ENCODE data around the gene MAGI2.
"Not testable (repeated sequence)": the region's sequence is repeated elsewhere in the genome, so short reads cannot be mapped to it uniquely, and the experiment has no call there.

The MAGI2 gene

DNA sequence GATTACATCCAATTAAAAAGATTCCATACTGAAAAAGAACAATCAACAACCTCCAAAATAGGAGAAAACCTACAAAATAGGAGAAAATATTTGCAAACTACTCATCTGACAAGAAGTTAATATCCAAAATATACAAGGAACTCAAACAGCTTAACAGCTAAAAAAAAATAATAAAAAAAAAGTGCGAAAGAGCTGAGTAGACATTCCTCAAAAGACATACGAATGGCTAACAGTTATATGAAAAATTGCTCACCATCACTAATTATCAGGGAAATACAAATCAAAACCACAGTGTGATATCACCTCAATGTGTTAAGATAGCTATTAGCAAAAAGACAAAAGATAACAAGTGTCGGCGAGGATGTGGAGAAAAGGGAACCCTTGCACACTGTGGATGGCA is 1204.6 kb downstream of the MAGI2 start:
- DNase-seq = no peak

DNA sequence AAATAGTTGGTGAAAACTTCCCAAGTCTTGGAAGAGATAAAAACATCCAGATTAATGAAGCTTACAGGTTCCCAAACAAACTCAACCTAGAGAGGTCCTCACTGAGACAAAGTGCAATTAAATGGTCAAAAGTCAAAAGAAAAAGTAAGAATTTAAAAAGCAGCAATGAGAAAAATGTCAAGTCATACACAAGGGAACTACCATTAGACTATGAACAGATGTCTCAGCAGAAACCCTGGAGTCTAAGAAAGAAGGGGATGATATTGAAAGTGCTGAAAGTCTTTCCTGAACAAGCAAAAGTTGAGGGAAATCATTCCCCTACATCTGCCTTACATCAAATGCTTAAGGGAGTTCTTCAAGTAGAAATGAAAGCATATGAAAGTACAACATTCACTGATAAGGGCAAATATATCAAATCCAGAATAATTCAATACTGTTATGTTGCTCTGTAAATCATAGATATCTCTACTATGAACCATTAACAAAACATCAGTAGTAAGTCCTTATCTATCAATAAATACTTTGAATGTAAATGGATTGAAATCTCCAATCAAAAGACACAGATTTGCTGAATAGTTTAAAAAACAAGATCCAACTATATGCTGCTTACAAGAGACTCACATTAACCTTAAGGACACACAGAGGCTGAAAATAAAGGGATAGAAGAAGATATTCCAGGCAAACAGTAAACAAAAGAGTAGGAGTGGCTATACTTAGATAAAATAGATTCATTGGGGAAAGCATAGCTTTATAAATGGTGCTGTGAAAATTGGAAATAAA is 1205.4 kb downstream of the MAGI2 start:
- no peak for DNase-seq

DNA sequence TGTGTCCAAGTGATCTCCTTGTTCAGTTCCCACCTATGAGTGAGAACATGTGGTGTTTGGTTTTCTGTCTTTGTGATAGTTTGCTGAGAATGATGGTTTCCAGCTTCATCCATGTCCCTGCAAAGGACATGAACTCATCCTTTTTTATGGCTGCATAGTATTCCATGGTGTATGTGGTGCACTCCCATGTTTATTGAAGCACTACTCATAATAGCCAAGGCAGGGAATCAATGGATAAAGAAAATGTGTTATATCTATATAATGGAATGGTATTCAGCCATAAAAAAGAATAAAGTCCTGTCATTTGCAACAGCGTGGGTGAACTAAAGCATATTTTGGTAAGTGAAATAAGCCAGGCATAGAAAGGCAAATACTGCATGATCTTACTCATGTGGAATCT is 1213.3 kb downstream of the MAGI2 start:
- not testable (repeated sequence) for DNase-seq

DNA sequence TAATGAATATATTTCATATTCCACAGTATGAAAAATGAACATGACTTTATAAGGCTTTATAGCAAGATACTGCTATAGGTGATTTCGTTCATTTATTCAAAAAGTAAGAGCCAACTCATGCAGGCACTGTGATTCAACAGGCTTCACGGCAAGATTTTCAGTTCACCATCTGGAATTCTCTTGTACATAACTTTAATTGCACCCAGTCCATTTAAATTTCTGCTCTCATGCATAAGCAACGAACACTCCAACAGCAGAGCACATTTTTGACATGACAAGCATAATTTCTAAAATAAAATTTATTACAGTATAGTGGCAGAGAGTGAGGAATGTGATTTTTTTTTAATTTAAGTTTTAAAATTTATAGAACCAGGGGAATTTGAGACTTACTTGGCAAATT is 1218.8 kb downstream of the MAGI2 start:
- no peak for DNase-seq

DNA sequence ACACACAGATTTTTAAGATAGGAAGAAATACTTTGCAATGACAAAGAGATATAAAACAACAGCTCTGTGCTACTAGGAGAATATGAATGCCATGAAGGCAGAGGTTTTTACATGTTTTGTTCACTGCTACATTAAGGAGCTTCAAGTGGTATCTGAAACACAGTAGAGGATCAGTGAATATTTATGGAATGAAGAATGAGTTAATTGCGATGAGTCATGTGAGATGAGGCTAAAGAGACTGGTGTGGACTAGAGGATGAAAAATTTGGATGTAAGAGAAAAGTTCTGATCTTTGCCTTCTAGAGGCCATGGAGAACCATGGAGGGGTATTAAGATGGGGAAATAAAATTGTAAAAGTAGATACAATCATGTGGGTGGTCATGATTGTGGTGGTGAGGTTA is 1220.7 kb downstream of the MAGI2 start:
- DNase-seq = no peak

DNA sequence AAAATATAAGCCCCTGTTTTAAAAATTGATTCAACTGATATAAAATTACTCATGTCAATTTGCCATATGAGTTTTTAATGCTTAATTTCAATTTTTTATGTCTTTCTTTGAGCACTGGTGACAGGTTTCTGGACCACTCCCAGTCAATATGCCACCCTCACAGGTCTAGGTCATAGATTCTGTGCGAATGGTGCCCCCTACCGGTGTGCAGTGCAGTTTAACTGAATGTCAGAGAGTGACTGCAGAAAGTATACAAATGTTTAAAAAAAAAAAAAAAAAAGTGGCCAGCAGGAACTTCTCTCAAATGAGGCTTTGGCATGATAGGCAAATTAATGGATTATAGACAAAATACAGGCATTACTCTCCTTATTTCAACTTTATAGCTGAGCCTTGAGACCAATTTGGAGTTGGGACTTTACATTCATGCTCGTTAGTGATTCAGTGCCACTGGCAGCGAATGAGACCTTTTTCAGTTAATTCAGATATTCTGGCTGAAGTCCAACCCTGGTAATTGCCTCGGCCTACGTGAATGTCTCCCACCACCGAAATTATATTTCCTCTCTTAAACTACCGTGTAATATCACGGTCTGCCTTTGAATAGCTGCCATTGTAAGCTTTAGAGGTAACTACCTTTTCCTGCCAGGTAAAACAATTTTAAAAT is 1227.3 kb downstream of the MAGI2 start:
- DNase-seq = peak; percentile 47

DNA sequence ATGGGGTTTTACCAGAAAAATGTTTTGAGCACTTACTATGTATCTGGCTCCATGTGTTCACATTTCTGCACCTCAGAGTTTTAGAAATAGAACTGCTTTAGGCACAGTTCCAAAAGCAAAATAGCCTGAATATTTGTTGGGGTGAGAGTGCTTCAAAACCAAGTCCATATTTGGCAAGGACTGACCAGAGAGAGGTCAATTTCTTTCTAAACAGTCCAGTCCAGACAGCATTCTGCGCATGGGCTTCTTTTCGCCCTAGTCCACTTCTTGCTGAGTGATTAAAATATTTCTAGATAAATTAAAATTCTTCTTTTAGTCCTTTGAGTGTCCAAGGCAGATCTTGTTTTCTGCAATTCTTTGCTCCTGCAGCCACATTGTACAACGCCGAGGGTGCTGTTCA is 1227.9 kb downstream of the MAGI2 start:
- DNase-seq = no peak

DNA sequence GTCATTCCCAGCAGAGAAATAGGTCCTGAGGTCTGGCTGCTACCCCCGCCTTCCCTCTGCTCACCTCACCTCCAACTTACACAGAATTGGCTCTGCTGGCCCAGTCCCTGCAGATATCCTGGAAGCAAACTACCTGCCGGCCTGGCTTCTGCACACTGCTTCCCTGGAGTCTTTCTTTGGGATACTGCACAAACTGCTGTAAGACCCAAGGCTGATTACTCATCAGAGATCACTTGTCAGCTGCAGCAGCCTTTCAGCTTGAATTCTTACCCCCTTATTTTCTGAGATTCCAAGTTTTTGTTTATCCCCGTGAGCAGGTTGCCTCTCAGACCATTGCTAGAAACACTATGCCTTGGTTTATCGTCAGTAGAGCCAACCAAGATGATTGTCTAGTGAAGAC is 1228.5 kb downstream of the MAGI2 start:
- no peak for DNase-seq

DNA sequence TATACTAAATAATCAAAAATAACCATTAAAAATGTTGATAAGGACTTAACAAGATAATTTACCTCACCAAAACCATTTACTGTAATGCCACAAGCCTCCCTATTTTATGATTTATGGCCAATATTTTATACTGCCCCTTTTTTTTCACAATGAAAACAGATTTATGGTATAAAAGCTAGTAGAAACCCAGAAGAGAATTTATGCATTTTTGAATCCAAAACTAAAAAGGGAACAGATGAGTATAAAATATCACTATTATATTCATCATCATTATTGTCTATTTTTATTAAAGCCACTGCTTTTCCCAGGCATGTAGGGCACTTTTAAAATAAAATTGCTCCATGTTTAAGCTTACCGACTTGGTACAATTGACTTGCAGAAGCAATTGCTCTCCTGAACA is 1229.9 kb downstream of the MAGI2 start:
- DNase-seq = no peak

DNA sequence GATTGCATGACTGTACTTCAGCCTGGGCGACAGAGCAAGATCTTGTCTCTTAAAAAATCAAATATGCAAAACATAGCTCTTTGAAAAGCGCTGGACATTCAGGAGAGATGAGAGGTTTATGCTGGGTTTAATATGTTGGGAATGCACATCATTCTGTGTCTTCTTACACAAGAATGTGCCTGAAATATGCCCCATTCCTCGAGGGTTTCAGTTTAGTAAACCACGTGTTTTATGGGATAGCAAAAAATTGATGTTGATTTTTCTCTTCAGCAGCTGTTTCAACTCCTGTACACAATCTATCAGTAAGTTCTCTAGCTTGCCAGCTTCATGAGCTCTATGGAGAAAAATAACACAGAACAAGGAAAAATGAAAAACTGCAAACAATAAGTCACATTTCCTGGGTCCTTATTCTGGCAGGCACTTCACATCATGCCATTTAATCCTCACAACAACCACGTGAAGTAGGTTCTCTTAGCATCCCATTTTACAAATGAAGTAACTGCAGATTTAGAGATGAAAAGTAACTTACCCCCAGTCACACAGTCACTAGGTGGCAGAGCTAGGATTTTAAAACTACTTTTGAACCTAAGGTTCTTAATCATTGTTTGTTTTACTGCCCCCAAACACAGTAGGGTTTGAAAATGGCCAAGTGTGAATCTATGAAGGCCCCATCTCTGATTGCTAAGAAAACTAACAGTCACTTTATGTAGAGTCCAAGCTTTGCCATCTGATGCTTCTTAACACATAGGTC is 1231.3 kb downstream of the MAGI2 start:
- no peak for DNase-seq

DNA sequence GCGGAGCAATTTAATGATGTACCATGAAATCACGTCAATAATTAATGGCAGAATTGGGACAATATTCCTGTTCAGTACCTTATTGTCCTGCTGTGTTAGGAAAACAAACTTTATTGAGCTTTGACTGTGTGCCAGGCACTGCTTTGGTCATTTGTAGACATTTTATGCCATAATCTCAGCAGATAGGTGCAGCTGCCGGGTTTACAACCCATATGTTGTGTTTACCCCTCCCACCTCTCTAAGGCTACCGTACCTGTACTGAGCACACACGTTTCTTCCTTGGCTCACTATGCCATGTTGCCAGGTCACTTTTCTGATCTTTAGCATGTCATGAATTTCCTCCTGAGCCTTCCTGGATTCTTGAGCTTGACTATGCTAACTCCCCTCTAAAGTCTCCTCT is 1232.7 kb downstream of the MAGI2 start:
- DNase-seq = no peak

DNA sequence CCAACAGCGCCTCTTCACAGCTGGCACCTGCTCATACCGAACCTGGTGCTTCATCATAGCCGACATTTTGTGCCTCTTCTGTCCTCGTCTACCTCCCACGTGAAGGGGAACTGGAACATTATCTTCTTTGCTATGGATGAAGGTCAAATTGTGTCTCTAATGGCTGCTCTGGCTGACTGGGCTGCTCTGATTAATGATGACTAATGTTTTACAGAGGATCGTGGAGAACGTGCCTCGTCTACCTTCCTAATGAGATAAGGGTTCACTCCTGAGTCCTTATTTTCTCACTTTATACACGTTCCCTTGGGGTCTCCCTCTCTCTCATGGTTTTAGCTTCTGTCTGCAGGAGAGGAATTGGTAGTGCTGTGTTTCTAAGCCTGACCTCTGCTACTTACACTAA is 1234.6 kb downstream of the MAGI2 start:
- no peak for DNase-seq

DNA sequence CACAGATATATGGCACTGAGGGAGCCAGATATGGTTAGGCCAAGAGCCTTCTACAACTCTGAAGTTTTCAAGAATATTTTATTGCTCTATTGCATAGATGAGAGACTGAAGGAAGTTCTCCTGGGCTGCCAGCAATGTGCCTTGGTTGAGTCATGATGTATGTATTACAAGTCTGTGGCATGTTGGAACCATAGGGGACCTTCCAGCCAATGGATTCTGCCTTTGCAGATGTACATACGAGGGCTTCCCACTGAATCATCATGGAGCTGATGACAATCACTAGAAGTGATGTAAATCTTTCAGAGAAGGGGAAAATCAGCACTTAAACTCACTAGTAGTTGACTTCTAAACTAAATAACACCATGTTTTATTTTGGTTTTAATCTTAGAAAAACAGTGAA is 1235.4 kb downstream of the MAGI2 start:
- no peak for DNase-seq

DNA sequence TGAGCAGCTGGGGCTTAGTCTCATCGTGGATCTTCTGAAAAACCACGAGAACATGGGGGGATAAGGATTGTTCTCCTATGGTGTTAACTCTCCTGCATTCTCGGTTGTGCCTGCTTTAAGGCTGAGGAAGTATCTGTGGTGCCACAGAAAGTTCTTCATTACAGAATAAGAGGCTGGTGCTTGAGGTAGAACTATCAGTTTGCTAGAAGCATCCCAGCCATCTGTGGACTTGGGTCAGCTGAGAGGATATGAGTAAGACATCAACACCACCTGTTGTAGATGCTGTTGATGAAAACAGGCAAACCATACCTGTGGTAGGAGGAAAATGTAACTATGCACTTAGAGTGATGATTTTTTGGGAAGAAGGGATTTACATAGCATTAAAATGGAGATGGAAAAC is 1238.3 kb downstream of the MAGI2 start:
- DNase-seq = no peak

DNA sequence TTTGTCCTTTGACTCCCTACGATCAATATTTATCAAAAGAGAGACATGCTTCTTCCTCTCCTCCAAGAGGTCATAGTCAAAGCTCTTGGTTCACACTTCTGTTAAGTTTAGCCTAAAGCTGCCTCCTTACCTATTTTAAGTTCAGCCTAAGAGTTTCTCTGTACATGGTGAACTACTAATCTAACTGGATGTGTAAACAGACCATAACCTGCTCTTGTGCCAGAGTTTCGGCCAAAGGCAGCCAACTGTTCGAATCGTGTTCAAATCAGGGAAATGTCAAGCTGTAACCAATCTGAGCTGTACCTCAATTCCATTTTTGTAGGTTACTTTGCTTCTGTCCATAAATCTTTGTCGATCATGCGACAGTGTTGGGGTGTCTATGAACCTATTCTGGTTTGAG is 1240.1 kb downstream of the MAGI2 start:
- DNase-seq = no peak

DNA sequence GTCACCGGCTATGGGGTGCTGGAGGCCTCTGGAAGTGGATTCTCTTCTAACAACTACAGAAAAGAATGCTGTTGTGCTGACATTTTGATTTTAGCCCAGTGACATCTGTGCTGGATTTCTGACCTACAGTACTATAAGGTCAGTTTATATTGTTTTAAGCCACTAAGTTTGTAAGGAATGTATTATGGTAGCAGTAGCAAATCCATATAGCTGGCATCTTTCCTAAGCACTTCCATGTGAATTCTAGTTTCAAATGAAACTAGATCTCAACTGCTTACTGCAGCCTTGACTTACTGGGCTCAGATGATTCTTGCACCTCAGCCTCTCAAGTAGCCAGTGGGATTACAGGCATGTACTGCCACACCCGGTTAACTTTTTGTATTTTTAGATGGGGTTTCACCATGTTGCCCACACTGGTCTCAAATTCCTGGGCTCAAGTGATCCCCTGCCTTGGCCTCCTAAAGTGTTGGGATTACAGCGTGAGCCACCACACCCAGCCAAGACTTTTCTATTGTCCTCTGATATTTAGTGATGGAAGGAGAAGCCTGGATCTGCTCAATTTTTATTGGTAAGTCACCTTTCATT is 1240.9 kb downstream of the MAGI2 start:
- no peak for DNase-seq

DNA sequence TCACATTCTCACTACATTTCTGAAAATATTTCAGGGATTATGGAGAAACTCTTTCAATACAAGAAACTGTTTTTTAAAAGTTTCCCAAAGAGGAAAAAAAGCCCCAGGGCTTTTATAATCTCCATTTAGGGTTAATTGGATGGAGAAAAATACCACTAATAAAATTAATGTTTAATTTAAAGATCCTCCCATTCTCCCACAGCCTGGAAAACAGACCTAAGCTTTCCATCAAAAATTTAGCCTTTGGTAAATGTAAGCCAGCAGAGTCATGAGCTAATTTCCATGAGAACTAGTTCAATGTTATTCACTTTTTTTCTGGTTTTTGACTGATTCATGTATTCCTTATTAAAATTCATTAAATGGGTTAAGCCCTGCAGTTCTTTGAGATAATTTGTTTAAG is 1246.2 kb downstream of the MAGI2 start:
- DNase-seq = no peak

DNA sequence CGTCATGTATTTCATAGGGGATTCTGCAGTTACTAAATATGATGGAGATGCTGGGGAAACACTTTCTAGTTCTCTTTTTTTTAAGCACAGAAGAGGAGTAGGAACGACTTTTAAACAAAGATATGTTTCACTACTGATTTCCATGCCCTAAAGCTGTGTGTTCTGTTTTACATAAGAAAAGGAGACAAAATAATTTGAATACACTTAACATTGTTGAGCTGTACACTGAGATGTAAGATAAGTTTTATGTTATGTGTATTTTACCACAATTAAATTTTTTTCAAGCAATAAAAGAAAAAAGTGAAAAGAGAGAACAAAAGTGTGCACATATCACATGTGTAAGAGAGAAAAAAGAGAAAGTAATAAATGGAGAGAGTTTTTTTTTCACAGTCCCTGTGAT is 1246.7 kb downstream of the MAGI2 start:
- no peak for DNase-seq

DNA sequence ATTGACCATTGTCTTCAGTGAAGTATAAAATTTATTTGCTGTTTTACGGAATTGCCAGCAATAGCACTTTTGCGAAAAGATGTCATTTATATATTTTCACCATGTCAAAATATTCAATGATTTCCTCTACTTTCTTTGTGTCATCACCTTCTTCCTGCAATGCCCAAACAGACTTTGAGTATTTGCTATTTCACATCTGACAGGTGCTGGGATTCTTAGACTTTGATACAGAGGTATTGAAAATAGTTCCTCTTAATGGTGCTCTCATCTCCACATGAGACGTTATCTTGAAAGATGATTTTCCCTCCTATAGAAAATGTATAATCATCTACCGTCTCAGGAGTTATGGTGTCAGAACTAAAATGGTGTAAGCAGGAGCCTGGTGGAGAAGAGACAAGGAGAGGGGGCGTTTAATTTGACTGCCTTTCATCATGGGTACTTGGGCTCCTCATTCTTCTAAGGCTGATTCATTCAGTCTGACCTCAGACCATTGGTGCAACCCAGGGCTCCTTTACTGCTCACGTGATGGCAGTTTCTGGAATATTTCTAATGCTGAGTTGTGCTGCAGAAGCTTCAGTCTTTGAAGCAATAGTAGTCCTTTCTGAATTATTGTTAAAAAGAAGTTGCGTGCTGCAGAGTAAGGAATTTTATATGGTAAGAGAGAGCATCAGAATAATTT is 1250.3 kb downstream of the MAGI2 start:
- DNase-seq = no peak

DNA sequence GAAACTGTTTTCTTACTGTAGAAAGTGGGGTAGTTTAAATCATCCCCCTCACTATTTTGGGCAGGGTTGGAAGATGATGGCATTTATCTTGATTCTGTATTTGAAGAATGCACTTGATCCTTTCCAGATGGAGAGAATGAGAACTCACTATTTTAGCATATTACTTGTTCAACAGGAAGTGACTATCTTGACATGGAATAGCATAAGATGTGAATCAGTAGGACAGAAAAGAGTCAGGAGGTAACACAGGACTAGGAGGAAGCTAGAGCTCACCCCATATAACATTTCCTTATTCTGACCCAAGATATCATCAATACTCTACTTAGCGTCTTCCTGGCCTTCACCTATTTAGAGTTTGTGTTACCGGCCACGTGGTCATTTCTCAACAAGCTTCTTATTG is 1254.7 kb downstream of the MAGI2 start:
- DNase-seq = no peak

DNA sequence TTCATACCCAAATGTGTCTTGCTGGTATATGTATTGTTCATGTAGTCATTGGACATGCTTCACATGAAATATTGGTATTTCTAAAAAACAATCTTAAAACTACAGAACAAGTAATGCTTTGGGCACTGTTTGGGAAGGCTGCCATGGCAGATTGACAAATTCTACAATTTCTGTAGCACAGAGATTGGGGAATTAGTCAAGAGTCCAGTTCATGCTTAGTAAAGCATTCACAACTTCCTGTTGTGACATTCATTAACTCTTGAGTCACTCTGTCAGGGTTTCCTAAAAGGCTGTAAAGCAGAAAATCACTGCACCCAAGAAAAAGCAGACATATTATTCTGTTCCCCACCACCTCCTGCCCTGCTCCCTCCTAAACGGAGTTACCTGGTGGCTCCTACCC is 1256.0 kb downstream of the MAGI2 start:
- no peak for DNase-seq

DNA sequence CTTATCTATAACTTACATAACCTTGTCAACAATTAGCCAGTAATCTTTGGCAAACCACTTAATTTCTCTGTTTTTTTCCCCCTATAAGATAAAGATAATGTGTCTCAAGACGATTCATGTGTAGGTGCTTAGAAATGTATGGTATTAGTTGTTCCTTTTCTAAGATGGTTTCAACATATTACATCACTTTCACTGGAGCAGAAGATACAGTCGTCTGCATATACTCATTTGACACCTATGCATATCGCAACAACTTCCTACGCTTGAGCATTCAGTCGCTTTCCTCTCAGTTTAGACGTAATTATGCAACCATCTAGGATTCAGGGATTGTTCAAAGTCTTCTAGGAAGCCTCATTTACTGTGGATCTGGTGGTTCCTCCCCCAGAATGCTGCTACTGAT is 1258.2 kb downstream of the MAGI2 start:
- no peak for DNase-seq

DNA sequence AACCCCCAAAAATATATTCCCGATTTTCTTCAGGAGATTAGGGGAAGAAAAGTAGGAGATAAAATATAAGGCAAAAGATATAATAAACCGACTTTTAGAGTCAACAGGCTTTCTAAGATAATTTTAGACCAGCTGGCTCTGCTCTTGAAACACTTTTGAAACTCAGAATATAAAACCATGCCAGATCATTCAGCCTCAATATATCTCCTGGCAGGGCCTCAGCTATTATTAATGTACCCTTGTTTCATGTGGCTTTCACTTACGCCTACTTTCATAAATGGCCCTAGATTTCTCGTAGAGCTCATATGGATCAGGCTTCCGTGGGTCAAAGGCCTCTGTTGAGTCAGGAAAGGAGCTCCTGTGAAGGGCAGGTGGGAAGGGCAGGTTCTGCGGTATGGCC is 1258.9 kb downstream of the MAGI2 start:
- no peak for DNase-seq

Measured in left hindlimb (tissue), 1 donor.